Left lung (tissue), 10 donors: Measurements from ENCODE around the gene GSK3B. TPM values are rescaled to one million over a fixed set of nuclear protein-coding genes. Genes with fewer than 3 reads are reported as not detected.

ENCODE experiments used
- ATAC-seq: fragments of 200-7000 bp; cut with Tn5 transposase; one replicate; pipeline ENCODE4 v1.9.1; 2020; ENCODE audit warnings: moderate library complexity
- DNase-seq, 4 donors: peaks; one replicate each; pipeline ENCODE4 v3.0.0-alpha.2; 2013 to 2020
- H3K27ac ChIP-seq, 2 donors: fragments of 200-600 bp; sonication (generic) in 1 of 2; one replicate each; pipeline versions ENCODE4 v1.5.0 to v1.8.0; 2020 to 2021
- H3K27me3 ChIP-seq, 2 donors: fragments of 200-600 bp; sonication (generic) in 1 of 2; one replicate each; pipeline versions ENCODE4 v1.5.0 to v1.8.0; 2020 to 2021
- H3K36me3 ChIP-seq, 2 donors: fragments of 200-600 bp; sonication (generic) in 1 of 2; one replicate each; pipeline versions ENCODE4 v1.5.0 to v1.8.0; 2020 to 2021
- H3K4me1 ChIP-seq, 2 donors: fragments of 200-600 bp; one replicate each; pipeline ENCODE4 v1.8.0; 2021
- H3K4me3 ChIP-seq, 2 donors: fragments of 200-600 bp; sonication (generic) in 1 of 2; one replicate each; pipeline versions ENCODE4 v1.5.0 to v1.8.0; 2020 to 2021; ENCODE audit warnings: mild to moderate bottlenecking in 1 of 2
- H3K9me3 ChIP-seq, 2 donors: fragments of 200-600 bp; sonication (generic) in 1 of 2; one replicate each; pipeline versions ENCODE4 v1.5.0 to v1.8.0; 2020 to 2021
- CTCF ChIP-seq, 2 donors: fragments of 200-600 bp; sonication (generic) in 1 of 2; IDR thresholded peaks; one replicate each; pipeline versions ENCODE4 v1.5.0 to v1.8.0; 2021; ENCODE audit warnings: antibody characterized with exemption in 2 of 2
- intact Hi-C, 2 donors: fragments of 100-400 bp; cut with DNase I; formaldehyde crosslinking; loops; one replicate each; pipeline versions ENCODE4 v1.11.2 to v1.14.2; 2022
- polyA plus RNA-seq, 6 donors: library from polyadenylated mRNA; unstranded; fragments of 120-200 nt; gene quantifications; one replicate each; pipeline ENCODE4 v1.2.1, GENCODE V29; 2013; ENCODE audit not compliant: insufficient read length in 6 of 6
- total RNA-seq, 2 donors: library from RNA; stranded (reverse); fragmentation: NEBNext Ultra II Directional; extraction: Animal tissue kit (Norgen Biotek cat#: 25700); gene quantifications; one replicate each; pipeline ENCODE4 v1.2.1, GENCODE V29; 2021
- donor health status: DM: no; HTN: yes; CAD: no.
- donor health status: DM: no; HTN: no; CAD: no.

The GSK3B gene
- total and polyA plus RNA-seq, 8 donors, result 39.2 to 53.0 (median 42.4) TPM

GRCh38 chr3:120070263-120070981, 23.8 kb downstream of the GSK3B start:
- intact Hi-C loops, result no loop called here
- ATAC-seq, result no peak
- no peaks in the 10 kb centered on the region for H3K9me3 ChIP-seq
- H3K4me3 ChIP-seq, result no peak overlapping the region
- TF ChIP-seq CTCF (IDR thresholded peaks at IDR 0.05), result no peak
- no peak for DNase-seq
- no peaks in the 10 kb centered on the region for H3K27me3 ChIP-seq
- H3K4me1 ChIP-seq, result peaks cover 0 to 29% of the 10 kb centered on the region in 2 donors
- no peaks in the 10 kb centered on the region for H3K36me3 ChIP-seq
- no peak overlapping the region for H3K27ac ChIP-seq

- no peaks in the 10 kb centered on the region for H3K9me3 ChIP-seq
- no peaks in the 10 kb centered on the region for H3K27me3 ChIP-seq
- no peak overlapping the region for H3K27ac ChIP-seq
- DNase-seq (no peak), ATAC-seq (no peak)
- TF ChIP-seq CTCF (IDR thresholded peaks at IDR 0.05), result no peak
- H3K4me1 ChIP-seq, result peaks cover 0 to 29% of the 10 kb centered on the region in 2 donors
- H3K4me3 ChIP-seq, result no peak overlapping the region
- no peaks in the 10 kb centered on the region for H3K36me3 ChIP-seq
- intact Hi-C loops, result no loop called here
Observed at GRCh38 chr3:120067083-120067482, 27.2 kb downstream of the GSK3B start.

GRCh38 chr3:120066634-120067033, 27.6 kb downstream of the GSK3B start:
- TF ChIP-seq CTCF (IDR thresholded peaks at IDR 0.05), result no peak
- Histone ChIP-seq H3K4me3 (no peak overlapping the region), H3K27me3 (no peaks in the 10 kb centered on the region), H3K9me3 (no peaks in the 10 kb centered on the region), H3K27ac (no peak overlapping the region), H3K36me3 (no peaks in the 10 kb centered on the region), H3K4me1 (peaks cover 0 to 29% of the 10 kb centered on the region in 2 donors)
- intact Hi-C loops, result no loop called here
- no peak for DNase-seq
- ATAC-seq, result no peak

GRCh38 chr3:120064641-120065040, 29.6 kb downstream of the GSK3B start:
- no peak for ATAC-seq
- Histone ChIP-seq H3K27ac (no peak overlapping the region), H3K9me3 (no peaks in the 10 kb centered on the region), H3K4me1 (peaks cover 0 to 32% of the 10 kb centered on the region in 2 donors), H3K36me3 (no peaks in the 10 kb centered on the region), H3K4me3 (no peak overlapping the region), H3K27me3 (no peaks in the 10 kb centered on the region)
- no peak for TF ChIP-seq CTCF (IDR thresholded peaks at IDR 0.05)
- DNase-seq, result no peak
- intact Hi-C loops, result no loop called here

GRCh38 chr3:120062474-120062873, 31.8 kb downstream of the GSK3B start:
- no peak for TF ChIP-seq CTCF (IDR thresholded peaks at IDR 0.05)
- no peak overlapping the region for H3K4me3 ChIP-seq
- intact Hi-C loops, result no loop called here
- no peaks in the 10 kb centered on the region for H3K27me3 ChIP-seq
- ATAC-seq (no peak), DNase-seq (no peak)
- H3K9me3 ChIP-seq, result no peaks in the 10 kb centered on the region
- H3K27ac ChIP-seq, result no peak overlapping the region
- H3K4me1 ChIP-seq, result peaks cover 0 to 16% of the 10 kb centered on the region in 2 donors
- no peaks in the 10 kb centered on the region for H3K36me3 ChIP-seq
